T47D (cell line): Measurements from ENCODE around the gene RASIP1.
"Not testable (repeated sequence)": the region's sequence is repeated elsewhere in the genome, so short reads cannot be mapped to it uniquely, and the experiment has no call there.

Experiments
- DNase-seq, 2 experiments: peaks; one replicate each; pipeline versions ENCODE4 v3.0.0 to v3.0.0-alpha.2; 2011 to 2012; ENCODE audit warnings: low read depth in 1 of 2, low spot score in 1 of 2
- JUND ChIP-seq: IDR thresholded peaks from 2 replicates; pipeline ENCODE4 v1.6.1; 2012; ENCODE audit warnings: low read depth
- in situ Hi-C: cut with HindIII; loops from 2 replicates; pipeline ENCODE4 v1.10.0; 2016; ENCODE audit warnings: low sequenced_read_pairs, low pct_unique_long_range_greater_than_20kb

Gene RASIP1

DNA sequence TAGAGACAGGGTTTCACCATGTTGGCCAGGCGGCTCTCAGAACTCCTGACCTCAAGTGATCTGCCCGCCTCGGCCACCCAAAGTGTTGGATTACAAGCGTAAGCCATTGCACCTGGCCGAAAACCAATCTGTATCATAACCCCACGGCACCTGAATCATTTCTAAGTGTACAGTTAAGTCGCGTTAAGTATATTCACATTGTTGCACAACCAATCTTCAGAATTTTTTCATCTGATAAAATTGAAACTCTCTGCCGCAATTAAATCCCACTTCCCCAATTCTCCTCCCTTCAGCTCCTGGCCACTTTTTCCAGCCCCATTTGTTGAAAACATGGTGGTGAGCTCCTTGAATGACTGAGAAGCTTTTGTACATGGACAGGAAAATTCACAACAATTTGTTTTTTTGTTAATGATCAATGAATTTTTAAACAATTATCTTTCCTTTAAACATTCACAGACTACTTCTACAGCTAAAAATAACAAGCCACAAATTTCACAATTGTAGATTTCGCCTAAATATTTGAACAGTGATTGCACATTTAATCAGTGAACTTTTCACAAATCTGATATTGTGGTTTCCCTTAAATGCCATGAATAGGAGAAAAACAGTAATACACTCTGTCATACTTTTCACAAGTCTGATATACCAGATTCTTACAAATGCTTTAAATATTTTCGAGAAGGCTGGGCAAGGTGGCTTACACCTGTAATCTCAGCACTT, 28.7 kb upstream of the RASIP1 start:
- in situ Hi-C loops = no loop called here
- TF ChIP-seq JUND = no peak
- DNase-seq = no peak

DNA sequence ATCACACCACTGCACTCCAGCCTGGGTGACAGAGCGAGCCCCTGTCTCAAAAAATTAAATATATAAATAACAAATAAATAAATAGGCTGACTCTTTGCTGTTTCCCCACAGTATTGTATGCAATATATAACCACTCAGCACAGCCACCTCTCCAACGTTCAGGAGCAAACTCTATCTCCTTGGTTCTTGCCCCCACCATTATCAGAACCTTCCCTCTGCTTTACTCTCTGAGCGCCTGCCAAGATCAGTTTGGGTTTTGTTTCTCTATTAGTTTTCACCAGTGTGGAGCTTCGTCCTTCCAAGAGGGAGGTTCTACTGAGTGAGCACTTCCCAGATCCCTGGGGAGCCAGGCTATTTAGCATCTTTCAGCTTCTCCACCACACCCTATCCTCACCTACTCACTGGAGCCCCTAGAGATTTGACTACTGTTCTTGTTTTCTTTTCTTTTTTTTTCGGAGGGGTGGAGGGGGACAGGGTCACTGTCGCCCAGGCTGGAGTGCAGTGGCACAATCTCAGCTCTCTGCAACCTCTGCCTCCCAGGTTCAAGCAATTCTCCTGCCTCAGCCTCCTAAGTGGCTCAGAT, 27.9 kb upstream of the RASIP1 start:
- in situ Hi-C loops, DNase-seq: not testable (repeated sequence)

DNA sequence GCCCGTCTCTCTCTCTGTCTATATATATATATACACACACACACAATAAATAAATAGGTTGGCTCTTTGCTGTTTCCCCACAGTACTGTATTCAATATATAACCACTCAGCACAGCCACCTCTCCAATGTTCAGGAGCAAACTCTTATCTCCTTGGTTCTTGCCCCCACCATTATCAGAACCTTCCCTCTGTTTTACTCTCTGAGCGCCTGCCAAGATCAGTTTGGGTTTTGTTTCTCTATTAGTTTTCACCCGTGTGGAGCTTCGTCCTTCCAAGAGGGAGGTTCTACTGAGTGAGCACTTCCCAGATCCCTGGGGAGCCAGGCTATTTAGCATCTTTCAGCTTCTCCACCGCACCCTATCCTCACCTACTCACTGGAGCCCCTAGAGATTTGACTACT, 25.4 kb upstream of the RASIP1 start:
- DNase-seq, in situ Hi-C loops: not testable (repeated sequence)

DNA sequence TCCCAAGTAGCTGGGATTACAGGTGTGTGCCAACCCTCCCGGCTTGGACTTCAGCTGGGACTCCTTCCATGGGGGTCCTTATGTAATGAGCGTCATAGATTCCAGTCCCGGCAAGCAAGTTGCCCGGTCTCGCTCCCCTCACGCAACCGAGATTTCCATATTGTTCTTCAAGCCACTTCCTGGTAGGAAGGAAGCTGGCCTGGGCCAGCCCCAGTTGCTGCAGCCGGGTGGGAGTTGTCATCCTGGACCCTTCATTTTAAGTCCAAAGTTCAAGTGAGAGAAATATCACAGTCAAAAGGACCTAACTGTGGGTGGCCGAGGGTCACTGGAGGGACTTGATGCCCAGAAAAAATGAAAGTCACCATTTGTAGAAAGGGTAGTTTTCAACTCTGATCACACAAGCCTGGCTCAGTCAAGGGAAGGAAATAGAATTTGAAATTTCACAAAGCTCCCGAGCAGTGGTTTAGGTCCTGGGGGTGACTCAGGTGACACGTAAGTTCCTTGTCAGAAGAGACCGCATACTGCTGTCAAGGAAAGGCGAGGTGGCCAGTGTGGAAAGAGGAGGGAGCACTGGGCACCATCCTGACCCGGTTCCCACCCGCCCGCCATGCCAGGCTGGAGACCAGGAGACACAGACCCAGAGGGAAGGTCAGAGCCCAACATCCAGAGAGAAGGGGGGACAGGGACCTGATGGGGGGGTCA, 20.2 kb upstream of the RASIP1 start:
- in situ Hi-C loops = no loop called here
- TF ChIP-seq JUND = no peak

DNA sequence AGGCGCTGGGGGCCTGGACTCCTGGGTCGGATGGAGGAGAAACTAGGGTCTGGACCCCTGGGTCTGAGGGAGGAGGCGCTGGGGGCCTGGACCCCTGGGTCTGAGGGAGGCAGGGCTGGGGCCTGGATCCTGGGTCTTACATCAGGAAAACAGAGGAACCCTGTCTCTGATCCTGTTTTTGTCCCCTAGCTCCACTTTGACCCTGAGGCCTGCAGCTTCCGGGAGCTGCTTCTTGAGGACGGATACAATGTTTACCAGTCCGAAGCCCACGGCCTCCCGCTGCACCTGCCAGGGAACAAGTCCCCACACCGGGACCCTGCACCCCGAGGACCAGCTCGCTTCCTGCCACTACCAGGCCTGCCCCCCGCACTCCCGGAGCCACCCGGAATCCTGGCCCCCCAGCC, 17.3 kb upstream of the RASIP1 start:
- no peak for DNase-seq
- TF ChIP-seq JUND = no peak
- in situ Hi-C loops = no loop called here

More for the DNA sequence above, 20.2 kb upstream of the RASIP1 start:
- DNase-seq = no peak

DNA sequence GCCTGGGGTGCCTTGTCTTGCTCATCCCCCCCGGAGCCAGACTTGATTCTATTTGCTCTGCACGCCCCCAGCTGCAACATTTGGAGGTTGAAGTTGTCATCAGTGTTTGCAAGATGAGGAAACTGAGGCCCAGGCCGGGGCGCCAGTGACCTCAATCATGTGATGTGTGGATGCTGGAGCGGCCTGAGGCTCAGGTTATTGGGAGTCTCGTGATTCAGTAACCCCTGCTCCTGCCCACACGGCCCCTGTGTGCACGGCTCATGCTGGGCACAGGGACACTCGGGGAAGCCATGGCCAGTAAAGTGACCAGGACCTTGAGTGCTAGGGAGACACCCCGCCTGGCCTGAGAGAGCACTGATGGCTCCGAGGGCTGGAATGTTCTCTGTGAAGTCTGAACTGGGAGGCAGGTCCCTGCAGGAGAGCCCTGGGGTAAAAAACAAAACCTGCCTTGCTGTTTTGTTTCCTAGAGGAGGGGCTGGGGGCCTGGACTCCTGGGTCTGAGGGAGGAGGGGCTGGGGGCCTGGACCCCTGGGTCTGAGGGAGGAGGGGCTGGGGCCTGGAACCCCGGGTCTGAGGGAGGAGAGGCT, 16.8 kb upstream of the RASIP1 start:
- in situ Hi-C loops = no loop called here
- TF ChIP-seq JUND = no peak
- no peak for DNase-seq

DNA sequence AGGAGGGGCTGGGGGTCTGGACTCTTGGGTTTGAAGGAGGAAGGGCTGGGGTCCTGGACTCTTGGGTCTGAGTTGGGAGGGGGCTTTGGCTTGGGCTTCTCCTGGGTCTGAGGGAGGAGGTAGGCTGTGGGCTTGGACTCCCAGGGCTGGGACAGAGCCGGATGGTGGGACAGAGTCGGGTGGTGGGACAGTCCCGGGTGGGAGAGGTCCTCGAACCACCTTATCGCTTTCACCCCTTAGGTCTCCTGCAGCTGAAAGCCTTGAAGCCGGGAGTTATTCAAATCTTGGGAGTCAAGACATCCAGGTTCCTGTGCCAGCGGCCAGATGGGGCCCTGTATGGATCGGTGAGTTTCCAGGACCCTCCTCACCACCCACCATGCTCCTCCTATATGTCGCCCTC, 16.3 kb upstream of the RASIP1 start:
- no peak for TF ChIP-seq JUND
- in situ Hi-C loops = no loop called here
- no peak for DNase-seq

DNA sequence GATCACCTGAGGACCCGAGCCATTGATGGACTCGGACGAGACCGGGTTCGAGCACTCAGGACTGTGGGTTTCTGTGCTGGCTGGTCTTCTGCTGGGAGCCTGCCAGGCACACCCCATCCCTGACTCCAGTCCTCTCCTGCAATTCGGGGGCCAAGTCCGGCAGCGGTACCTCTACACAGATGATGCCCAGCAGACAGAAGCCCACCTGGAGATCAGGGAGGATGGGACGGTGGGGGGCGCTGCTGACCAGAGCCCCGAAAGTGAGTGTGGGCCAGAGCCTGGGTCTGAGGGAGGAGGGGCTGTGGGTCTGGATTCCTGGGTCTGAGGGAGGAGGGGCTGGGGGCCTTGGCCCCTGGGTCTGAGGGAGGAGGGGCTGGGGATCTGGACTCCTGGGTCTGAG, 15.8 kb upstream of the RASIP1 start:
- in situ Hi-C loops = no loop called here
- TF ChIP-seq JUND = no peak
- DNase-seq = no peak

DNA sequence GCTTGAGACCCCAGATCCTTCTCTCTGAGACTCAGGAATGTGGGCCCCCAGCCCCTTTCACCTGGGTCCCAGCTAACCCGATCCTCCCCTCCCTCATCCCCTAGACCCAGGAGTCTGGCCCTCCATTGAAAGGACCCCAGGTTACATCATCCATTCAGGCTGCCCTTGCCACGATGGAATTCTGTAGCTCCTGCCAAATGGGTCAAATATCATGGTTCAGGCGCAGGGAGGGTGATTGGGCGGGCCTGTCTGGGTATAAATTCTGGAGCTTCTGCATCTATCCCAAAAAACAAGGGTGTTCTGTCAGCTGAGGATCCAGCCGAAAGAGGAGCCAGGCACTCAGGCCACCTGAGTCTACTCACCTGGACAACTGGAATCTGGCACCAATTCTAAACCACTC, 15.4 kb upstream of the RASIP1 start:
- in situ Hi-C loops = no loop called here
- DNase-seq = no peak
- TF ChIP-seq JUND = no peak

DNA sequence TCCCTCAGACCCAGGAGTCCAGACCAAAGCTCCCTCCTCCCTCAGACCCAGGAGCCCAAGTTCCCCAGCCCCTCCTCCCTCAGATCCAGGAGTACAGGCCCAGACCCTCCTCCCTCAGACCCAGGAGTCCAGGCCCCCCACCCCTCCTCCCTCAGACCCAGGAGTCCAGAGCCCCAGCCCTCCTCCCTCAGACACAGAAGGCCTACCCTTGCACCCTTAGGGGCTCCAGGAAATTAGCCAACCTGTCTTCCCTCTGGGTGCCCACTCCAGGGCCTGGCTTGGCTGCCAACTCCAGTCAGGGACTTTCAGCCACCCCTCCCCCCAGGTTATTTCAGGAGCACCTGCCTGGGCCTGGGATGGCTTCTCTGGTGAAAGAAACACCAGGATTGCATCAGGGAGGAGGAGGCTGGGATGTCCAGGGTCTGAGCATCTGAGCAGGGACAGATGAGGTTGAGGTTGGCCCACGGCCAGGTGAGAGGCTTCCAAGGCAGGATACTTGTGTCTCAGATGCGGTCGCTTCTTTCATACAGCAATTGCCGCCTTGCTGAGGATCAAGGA, 14.8 kb upstream of the RASIP1 start, which contains the start of gene FGF21:
TSS of gene FGF21 (plus strand) at position 441 of the 558 bp plus-strand sequence. CDS start 713 bp downstream, outside the sequence.
- no peak for TF ChIP-seq JUND
- DNase-seq = peak in 1 of 2 experiments; percentile 36
- in situ Hi-C loops = no loop called here

DNA sequence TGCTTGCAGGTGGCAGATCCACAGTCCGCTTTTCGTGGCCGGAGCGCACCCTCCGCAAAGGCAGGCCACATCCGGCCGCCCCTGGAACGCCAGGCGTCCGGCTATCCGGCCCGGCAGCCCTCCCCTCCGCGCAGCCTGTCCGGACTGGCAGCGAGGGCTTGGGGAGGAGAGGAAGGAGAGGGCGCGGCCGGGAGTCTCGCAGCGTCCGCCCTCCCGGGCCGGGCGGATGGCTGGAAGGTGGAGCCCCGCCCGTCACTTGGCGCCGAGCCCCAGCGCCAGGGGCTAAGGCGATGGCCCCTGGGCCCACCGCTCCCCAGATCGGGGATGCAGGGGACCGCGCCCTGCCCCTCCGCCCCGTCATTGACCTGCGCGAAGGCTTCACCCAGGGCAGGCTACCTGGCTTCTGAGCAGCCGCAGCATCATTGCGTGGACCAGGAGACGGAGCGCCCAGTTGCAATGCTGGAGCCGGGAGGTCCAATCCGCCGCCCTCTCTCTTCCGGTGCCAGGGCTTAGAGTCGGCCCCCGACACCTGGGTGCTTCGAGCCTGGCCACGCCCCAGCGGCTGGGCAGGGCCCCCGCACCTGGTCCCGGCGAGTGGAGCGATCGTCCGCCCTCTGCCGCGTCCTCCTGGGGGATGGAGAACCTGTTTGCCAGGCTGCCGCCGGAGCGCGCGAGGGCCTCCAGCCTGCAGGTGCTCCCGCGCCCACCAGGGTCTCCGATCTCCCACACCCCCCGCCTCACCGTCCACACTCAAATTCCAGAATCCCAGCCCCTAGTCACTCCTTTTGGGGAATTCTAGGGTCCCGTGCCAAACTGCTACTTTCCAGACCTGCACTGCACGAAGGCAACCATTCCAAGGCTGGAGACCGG, 12.3 kb upstream of the RASIP1 start, which contains the start of gene FUT1:
TSS of gene FUT1 (minus strand) at position 146 of the 870 bp plus-strand sequence. CDS start 1,360 bp downstream, outside the sequence.
- DNase-seq = peak; percentile 86 to 97
- peak; percentile 69; the same call in 1 of the 2 replicates for TF ChIP-seq JUND
- in situ Hi-C loops = no loop called here
